ENCODE results near the gene PAX8. TPM values are rescaled to one million over a fixed set of nuclear protein-coding genes. Genes with fewer than 3 reads are reported as not detected.

Gene PAX8
- total and polyA plus RNA-seq, 2 of the 13 experiments (the other 11 are each of a cell fraction or from before 2014, with no cell fraction given), result 1.5 to 8.8 TPM

DNA sequence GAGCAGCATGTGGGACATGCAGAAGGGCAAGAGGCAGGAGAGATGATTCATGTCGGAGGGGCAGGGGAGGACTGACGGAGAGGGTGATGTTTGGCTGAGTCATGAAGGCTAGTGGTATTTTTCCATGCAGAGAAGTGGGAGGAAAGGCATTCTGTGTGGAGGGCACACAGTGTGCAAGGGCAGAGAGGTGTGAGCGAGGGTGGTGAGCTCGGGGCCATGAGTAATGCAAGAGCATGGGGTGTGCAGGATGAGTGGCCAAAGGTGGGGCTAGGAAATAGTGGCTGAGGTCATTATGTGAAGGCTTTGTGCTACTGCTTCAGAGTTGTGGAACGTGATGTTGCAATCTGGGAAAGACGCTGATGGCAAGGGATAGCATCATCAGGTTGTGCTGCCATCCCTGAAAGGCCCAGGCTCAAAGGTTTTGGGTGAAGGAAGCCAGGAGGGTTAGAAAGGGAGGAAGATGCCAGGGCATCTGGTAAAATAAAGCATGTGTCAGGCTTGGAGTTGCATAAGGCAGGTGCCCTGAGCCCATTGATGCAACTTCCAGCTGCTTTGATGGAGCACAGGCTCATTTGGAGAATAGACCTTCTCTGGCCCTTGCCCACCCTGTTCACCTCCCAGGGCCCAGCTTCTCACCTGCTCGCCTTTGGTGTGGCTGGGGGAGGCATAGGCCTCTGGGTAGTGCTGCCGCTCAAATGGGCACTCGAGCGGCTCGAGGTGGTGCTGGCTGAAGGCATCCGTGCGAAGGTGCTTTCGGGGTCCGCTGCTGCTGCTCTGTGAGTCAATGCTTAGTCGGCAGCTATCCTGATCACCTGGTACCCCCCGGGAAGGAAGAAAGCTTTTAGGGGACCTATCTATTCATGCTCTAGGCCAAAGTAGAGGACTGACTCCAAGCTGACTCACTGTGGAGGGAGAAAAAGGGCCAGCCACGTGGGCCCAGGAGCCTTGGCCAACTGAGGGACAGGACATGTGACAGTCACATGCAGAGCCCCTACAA lies 37.5 kb downstream of the PAX8 start (continued):
- TF ChIP-seq KDM2A (CRISPR knock-in tag; IDR thresholded peaks at IDR 0.05; ENCODE audit: borderline replicate concordance, low read depth) (peak; percentile 69), RELA (CRISPR knock-in tag; IDR thresholded peaks at IDR 0.05) (peak; percentile 62; the same call in 1 of the 2 replicates), MAZ (IDR thresholded peaks at IDR 0.05; ENCODE audit: borderline replicate concordance, low read depth, low read length) (0 out of 2 replicates have a peak, but pooled peaks have one; percentile 16), MAZ (CRISPR knock-in tag; IDR thresholded peaks at IDR 0.05; ENCODE audit: low read depth) (no peak), ZNF24 (IDR thresholded peaks at IDR 0.05) (peak; percentile 6; the same call in 1 of the 2 replicates), FOSL2 (CRISPR knock-in tag; IDR thresholded peaks at IDR 0.05) (peak; percentile 97), THAP11 (CRISPR knock-in tag; IDR thresholded peaks at IDR 0.05) (peak; percentile 73), ZNF678 (CRISPR knock-in tag; IDR thresholded peaks at IDR 0.05) (no peak), JUNB (CRISPR knock-in tag; IDR thresholded peaks at IDR 0.05; ENCODE audit: borderline replicate concordance) (peak; percentile 80), JUN (CRISPR knock-in tag; IDR thresholded peaks at IDR 0.05) (peak; percentile 74; the same call in 1 of the 2 replicates), TBX2 (CRISPR knock-in tag; IDR thresholded peaks at IDR 0.05; ENCODE audit: borderline replicate concordance) (no peak), ZNF292 (CRISPR knock-in tag; IDR thresholded peaks at IDR 0.05; ENCODE audit: borderline replicate concordance, low read depth) (no peak; the same call in 1 of the 2 replicates), ZNF496 (CRISPR knock-in tag; IDR thresholded peaks at IDR 0.05; ENCODE audit: insufficient replicate concordance) (no peak), GABPB1 (CRISPR knock-in tag; IDR thresholded peaks at IDR 0.05) (peak; percentile 44; the same call in 1 of the 2 replicates)
- TF ChIP-seq, protein P1, sequence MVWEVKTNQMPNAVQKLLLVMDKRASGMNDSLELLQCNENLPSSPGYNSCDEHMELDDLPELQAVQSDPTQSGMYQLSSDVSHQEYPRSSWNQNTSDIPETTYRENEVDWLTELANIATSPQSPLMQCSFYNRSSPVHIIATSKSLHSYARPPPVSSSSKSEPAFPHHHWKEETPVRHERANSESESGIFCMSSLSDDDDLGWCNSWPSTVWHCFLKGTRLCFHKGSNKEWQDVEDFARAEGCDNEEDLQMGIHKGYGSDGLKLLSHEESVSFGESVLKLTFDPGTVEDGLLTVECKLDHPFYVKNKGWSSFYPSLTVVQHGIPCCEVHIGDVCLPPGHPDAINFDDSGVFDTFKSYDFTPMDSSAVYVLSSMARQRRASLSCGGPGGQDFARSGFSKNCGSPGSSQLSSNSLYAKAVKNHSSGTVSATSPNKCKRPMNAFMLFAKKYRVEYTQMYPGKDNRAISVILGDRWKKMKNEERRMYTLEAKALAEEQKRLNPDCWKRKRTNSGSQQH (CRISPR knock-in tag; IDR thresholded peaks at IDR 0.05; ENCODE audit: low read depth), result peak; percentile 29; the same call in 1 of the 2 replicates
- TF ChIP-seq, protein P2, sequence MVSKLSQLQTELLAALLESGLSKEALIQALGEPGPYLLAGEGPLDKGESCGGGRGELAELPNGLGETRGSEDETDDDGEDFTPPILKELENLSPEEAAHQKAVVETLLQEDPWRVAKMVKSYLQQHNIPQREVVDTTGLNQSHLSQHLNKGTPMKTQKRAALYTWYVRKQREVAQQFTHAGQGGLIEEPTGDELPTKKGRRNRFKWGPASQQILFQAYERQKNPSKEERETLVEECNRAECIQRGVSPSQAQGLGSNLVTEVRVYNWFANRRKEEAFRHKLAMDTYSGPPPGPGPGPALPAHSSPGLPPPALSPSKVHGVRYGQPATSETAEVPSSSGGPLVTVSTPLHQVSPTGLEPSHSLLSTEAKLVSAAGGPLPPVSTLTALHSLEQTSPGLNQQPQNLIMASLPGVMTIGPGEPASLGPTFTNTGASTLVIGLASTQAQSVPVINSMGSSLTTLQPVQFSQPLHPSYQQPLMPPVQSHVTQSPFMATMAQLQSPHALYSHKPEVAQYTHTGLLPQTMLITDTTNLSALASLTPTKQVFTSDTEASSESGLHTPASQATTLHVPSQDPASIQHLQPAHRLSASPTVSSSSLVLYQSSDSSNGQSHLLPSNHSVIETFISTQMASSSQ (IDR thresholded peaks at IDR 0.05; ENCODE audit: low read depth), result no peak
- TF ChIP-seq, protein P2 (CRISPR knock-in tag; IDR thresholded peaks at IDR 0.05; ENCODE audit: borderline replicate concordance), result 0 out of 2 replicates have a peak, but pooled peaks have one; percentile 12
- TF ChIP-seq, protein P3, sequence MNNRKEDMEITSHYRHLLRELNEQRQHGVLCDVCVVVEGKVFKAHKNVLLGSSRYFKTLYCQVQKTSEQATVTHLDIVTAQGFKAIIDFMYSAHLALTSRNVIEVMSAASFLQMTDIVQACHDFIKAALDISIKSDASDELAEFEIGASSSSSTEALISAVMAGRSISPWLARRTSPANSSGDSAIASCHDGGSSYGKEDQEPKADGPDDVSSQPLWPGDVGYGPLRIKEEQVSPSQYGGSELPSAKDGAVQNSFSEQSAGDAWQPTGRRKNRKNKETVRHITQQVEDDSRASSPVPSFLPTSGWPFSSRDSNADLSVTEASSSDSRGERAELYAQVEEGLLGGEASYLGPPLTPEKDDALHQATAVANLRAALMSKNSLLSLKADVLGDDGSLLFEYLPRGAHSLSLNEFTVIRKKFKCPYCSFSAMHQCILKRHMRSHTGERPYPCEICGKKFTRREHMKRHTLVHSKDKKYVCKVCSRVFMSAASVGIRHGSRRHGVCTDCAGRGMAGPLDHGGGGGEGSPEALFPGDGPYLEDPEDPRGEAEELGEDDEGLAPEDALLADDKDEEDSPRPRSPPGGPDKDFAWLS (CRISPR knock-in tag; IDR thresholded peaks at IDR 0.05; ENCODE audit: borderline replicate concordance), result no peak
- TF ChIP-seq, protein P4, sequence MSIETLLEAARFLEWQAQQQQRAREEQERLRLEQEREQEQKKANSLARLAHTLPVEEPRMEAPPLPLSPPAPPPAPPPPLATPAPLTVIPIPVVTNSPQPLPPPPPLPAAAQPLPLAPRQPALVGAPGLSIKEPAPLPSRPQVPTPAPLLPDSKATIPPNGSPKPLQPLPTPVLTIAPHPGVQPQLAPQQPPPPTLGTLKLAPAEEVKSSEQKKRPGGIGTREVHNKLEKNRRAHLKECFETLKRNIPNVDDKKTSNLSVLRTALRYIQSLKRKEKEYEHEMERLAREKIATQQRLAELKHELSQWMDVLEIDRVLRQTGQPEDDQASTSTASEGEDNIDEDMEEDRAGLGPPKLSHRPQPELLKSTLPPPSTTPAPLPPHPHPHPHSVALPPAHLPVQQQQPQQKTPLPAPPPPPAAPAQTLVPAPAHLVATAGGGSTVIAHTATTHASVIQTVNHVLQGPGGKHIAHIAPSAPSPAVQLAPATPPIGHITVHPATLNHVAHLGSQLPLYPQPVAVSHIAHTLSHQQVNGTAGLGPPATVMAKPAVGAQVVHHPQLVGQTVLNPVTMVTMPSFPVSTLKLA (IDR thresholded peaks at IDR 0.05), result peak; percentile 66
